Liver (tissue), 9 donors: ENCODE measurements around the gene PITPNM2. TPM values are rescaled to one million over a fixed set of nuclear protein-coding genes. Genes with fewer than 3 reads are reported as not detected.

Experiments used
- DNase-seq: peaks from one replicate; pipeline ENCODE4 v3.0.0-alpha.2; 2017; ENCODE audit warnings: low spot score
- H3K27ac ChIP-seq, 2 donors: one replicate each; pipeline ENCODE4 v1.7.0; 2013; ENCODE audit warnings: inconsistent platforms in 2 of 2, low read length in 2 of 2, control low read depth in 1 of 2, low read depth in 1 of 2, mild to moderate bottlenecking in 1 of 2
- H3K27me3 ChIP-seq, 4 donors: one replicate each; pipeline versions ENCODE4 v1.6.1 to v1.7.0; 2013; ENCODE audit warnings: low read length in 3 of 4, inconsistent platforms in 1 of 4, mild to moderate bottlenecking in 1 of 4, moderate library complexity in 1 of 4; ENCODE audit not compliant: control insufficient read depth in 4 of 4, insufficient read depth in 4 of 4
- H3K36me3 ChIP-seq, 4 donors: one replicate each; pipeline versions ENCODE4 v1.6.1 to v1.7.0; 2013; ENCODE audit warnings: low read length in 3 of 4, mild to moderate bottlenecking in 3 of 4, low read depth in 1 of 4, moderate library complexity in 1 of 4; ENCODE audit not compliant: control insufficient read depth in 4 of 4, insufficient read depth in 3 of 4
- H3K4me1 ChIP-seq, 4 donors: one replicate each; pipeline versions ENCODE4 v1.6.1 to v1.7.0; 2013; ENCODE audit warnings: low read length in 3 of 4, mild to moderate bottlenecking in 3 of 4, moderate library complexity in 1 of 4; ENCODE audit not compliant: control insufficient read depth in 4 of 4, insufficient read depth in 4 of 4
- H3K4me3 ChIP-seq, 3 donors: one replicate each; pipeline versions ENCODE4 v1.6.1 to v1.7.0; 2013; ENCODE audit warnings: low read length in 3 of 3, control low read depth in 1 of 3, low read depth in 1 of 3, mild to moderate bottlenecking in 1 of 3
- H3K9ac ChIP-seq, 2 donors: one replicate each; pipeline ENCODE4 v1.7.0; 2013; ENCODE audit warnings: low read length in 2 of 2, mild to moderate bottlenecking in 2 of 2, moderate library complexity in 2 of 2, control low read depth in 1 of 2, low read depth in 1 of 2
- H3K9me3 ChIP-seq, 4 donors: one replicate each; pipeline versions ENCODE4 v1.6.1 to v1.7.0; 2013; ENCODE audit warnings: low read length in 3 of 4; ENCODE audit not compliant: control insufficient read depth in 4 of 4
- ATF3 ChIP-seq: IDR thresholded peaks from 2 replicates; pipeline ENCODE4 v1.6.1; 2016; ENCODE audit warnings: antibody characterized with exemption
- CTCF ChIP-seq: fragments of 150-350 bp; IDR thresholded peaks from 2 replicates; pipeline ENCODE4 v1.5.1; 2017; ENCODE audit warnings: improper control_type of control experiment, low read depth, low read length; ENCODE audit not compliant: missing input control
- EGR1 ChIP-seq, 2 donors: IDR thresholded peaks; 2 replicates each; pipeline ENCODE4 v1.6.1; 2016 to 2018; ENCODE audit warnings: antibody characterized with exemption in 2 of 2, low read depth in 2 of 2
- FOXA1 ChIP-seq: IDR thresholded peaks from 2 replicates; pipeline ENCODE4 v1.6.1; 2016; ENCODE audit warnings: antibody characterized with exemption
- FOXA2 ChIP-seq: IDR thresholded peaks from 2 replicates; pipeline ENCODE4 v1.6.1; 2016; ENCODE audit warnings: antibody characterized with exemption
- GABPA ChIP-seq, 2 donors: IDR thresholded peaks in 1 of 2; conservative IDR thresholded peaks in 1 of 2; 2 replicates each; pipeline ENCODE4 v1.6.1; 2016; ENCODE audit warnings: antibody characterized with exemption in 2 of 2, mild to moderate bottlenecking in 1 of 2, moderate library complexity in 1 of 2
- HNF4A ChIP-seq, 2 donors: conservative IDR thresholded peaks; 2 replicates each; pipeline ENCODE4 v1.6.1; 2016; ENCODE audit warnings: antibody characterized with exemption in 2 of 2, mild to moderate bottlenecking in 2 of 2
- HNF4G ChIP-seq: IDR thresholded peaks from 2 replicates; pipeline ENCODE4 v1.6.1; 2016; ENCODE audit warnings: antibody characterized with exemption
- JUND ChIP-seq, 2 donors: IDR thresholded peaks; 2 replicates each; pipeline ENCODE4 v1.6.1; 2016; ENCODE audit warnings: antibody characterized with exemption in 2 of 2
- MAX ChIP-seq: IDR thresholded peaks from 2 replicates; pipeline ENCODE4 v1.6.1; 2016; ENCODE audit warnings: antibody characterized with exemption
- NR2F2 ChIP-seq: IDR thresholded peaks from 2 replicates; pipeline ENCODE4 v1.6.1; 2016; ENCODE audit warnings: antibody characterized with exemption
- RAD21 ChIP-seq, 2 donors: IDR thresholded peaks; 2 replicates each; pipeline ENCODE4 v1.6.1; 2016; ENCODE audit warnings: antibody characterized with exemption in 2 of 2, mild to moderate bottlenecking in 2 of 2
- REST ChIP-seq: IDR thresholded peaks from 2 replicates; pipeline ENCODE4 v1.6.1; 2016; ENCODE audit warnings: antibody characterized with exemption, mild to moderate bottlenecking
- RXRA ChIP-seq, 2 donors: IDR thresholded peaks; 2 replicates each; pipeline ENCODE4 v1.6.1; 2017 to 2018; ENCODE audit warnings: antibody characterized with exemption in 2 of 2, mild to moderate bottlenecking in 1 of 2
- SP1 ChIP-seq: IDR thresholded peaks from 2 replicates; pipeline ENCODE4 v1.6.1; 2018; ENCODE audit warnings: antibody characterized with exemption, mild to moderate bottlenecking
- TAF1 ChIP-seq: conservative IDR thresholded peaks from 2 replicates; pipeline ENCODE4 v1.6.1; 2016; ENCODE audit warnings: antibody characterized with exemption, mild to moderate bottlenecking
- YY1 ChIP-seq: IDR thresholded peaks from 2 replicates; pipeline ENCODE4 v1.6.1; 2016; ENCODE audit warnings: antibody characterized with exemption, mild to moderate bottlenecking
- ZBTB33 ChIP-seq: IDR thresholded peaks from 2 replicates; pipeline ENCODE4 v1.6.1; 2016; ENCODE audit warnings: antibody characterized with exemption
- WGBS: extraction: QIAGEN DNeasy Blood & Tissue Kit; methylation state at CpG from one replicate; pipeline ENCODE4 v1.1.7; 2013; 5-methylcytosine and 5-hydroxymethylcytosine counted together
- polyA plus RNA-seq, 2 donors: library from polyadenylated mRNA; stranded (reverse) in 1 of 2; unstranded in 1 of 2; fragments of 200-250 nt in 1 of 2; fragments of >200 nt in 1 of 2; fragmentation: Nextera tagmentation in 1 of 2; extraction: Ambion mirVana in 1 of 2; gene quantifications; one replicate each; pipeline versions ENCODE4 v1.2.1 to v1.2.3, GENCODE V29; 2013 to 2015
- total RNA-seq, 2 donors: library from RNA; depleted of rRNA; stranded (reverse); fragments of >200 nt; gene quantifications; one replicate each; pipeline ENCODE4 v1.2.3, GENCODE V29; 2014
- donor health status: healthy.
- donor health status: healthy.
- donor health status: healthy.
- donor health status: healthy.
- donor health status: healthy.

PITPNM2 gene
- total and polyA plus RNA-seq, 4 donors: 1.3 to 28.4 (median 5.1) TPM

GRCh38 chr12:123199936-123200335 is 49.0 kb upstream of the PITPNM2 start:
- Histone ChIP-seq H3K27ac (no peak overlapping the region), H3K4me3 (no peak overlapping the region), H3K36me3 (peaks cover 7 to 27% (median 21%) of the 10 kb centered on the region in 4 donors), H3K27me3 (no peaks in the 10 kb centered on the region), H3K4me1 (no peaks in the 10 kb centered on the region), H3K9ac (no peak overlapping the region), H3K9me3 (no peaks in the 10 kb centered on the region)
- TF ChIP-seq RXRA (IDR thresholded peaks at IDR 0.05): no peak
- no peak for TF ChIP-seq CTCF
- TF ChIP-seq ATF3: no peak
- no peak for TF ChIP-seq MAX
- no peak for TF ChIP-seq HNF4G
- no peak for TF ChIP-seq REST
- TF ChIP-seq HNF4A (conservative IDR thresholded peaks at IDR 0.05): no peak
- TF ChIP-seq SP1: no peak
- TF ChIP-seq ZBTB33: no peak
- no peak for TF ChIP-seq JUND (IDR thresholded peaks at IDR 0.05)
- no peak for TF ChIP-seq TAF1
- TF ChIP-seq NR2F2: no peak
- no peak for TF ChIP-seq FOXA2
- no peak for TF ChIP-seq YY1
- no peak for TF ChIP-seq EGR1 (IDR thresholded peaks at IDR 0.05; ENCODE audit: low read depth in 2 of 2)
- TF ChIP-seq RAD21 (IDR thresholded peaks at IDR 0.05): no peak
- TF ChIP-seq FOXA1: no peak
- no peak for TF ChIP-seq GABPA (IDR thresholded peaks at IDR 0.05 in 1 of 2, conservative IDR thresholded peaks at IDR 0.05 in 1 of 2)
- 98% methylated on average over 3 of the region's 3 CpGs for WGBS
- DNase-seq: no peak
